Measurements from ENCODE around the gene RPS29. TPM values are rescaled to one million over a fixed set of nuclear protein-coding genes. Genes with fewer than 3 reads are reported as not detected.

Gene RPS29
- total and polyA plus RNA-seq, 2 of the 13 experiments (the other 11 are each of a cell fraction or from before 2014, with no cell fraction given): 4,303 to 8,215 TPM

DNA sequence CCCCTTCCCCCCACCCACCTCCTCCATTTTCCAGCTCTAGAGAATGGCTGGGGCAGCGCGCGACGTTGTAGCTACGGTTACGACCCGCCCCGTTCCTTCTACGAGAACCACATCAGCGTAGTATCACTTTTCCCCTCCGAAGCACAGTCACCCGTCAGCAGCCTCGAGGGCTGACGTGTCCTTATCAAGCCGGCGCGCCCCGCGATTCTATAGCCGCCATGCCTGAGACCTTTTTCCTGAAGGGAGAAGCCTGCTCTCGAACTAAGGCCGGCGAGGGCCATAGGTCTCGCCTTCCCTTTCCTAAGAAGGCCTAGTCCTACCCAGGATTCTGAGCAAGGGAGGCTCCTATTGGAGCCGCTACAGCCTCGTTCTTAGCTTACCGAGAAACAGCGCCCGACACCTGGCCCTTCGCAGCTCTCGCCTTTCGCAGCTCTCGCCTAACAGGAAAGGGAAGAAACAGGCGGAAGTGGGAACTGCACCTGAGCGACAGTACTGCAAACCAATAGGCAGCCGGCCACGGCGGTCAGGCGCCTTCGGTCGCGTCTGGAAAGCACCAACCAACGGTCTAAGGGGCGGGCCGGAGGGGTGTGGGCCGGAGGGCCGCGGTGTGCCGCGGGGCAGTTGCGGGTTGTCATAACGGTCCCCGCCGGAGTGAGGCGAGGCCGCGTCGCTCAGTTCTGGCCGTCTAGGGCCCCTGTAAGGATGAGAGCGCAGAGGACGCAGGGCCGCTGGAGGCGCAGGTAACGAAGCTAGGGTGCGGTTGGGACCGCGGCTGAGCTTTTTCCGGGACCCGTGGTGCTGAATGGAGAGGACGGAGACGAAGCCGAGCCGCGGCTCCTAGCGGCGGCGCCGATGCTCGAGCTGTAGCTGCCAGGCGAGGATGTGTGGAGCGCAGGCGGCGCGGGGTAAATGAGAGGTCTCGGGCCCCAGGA is 34.3 kb upstream of the RPS29 start, which contains the start of the genes MGAT2 and RPL36AL (continued):
- peak; percentile 94 for TF ChIP-seq GABPB1 (CRISPR knock-in tag; IDR thresholded peaks at IDR 0.05)
- peak; percentile 69; the same call in 1 of the 2 replicates for TF ChIP-seq ZBED4 (CRISPR knock-in tag; IDR thresholded peaks at IDR 0.05; ENCODE audit: borderline replicate concordance)
- TF ChIP-seq PRDM15 (CRISPR knock-in tag; IDR thresholded peaks at IDR 0.05): no peak
- peak; percentile 60 for TF ChIP-seq SALL1 (CRISPR knock-in tag; IDR thresholded peaks at IDR 0.05)
- TF ChIP-seq IRF9 (CRISPR knock-in tag; IDR thresholded peaks at IDR 0.05; ENCODE audit: borderline replicate concordance): peak; percentile 70; the same call in 1 of the 2 replicates
- TF ChIP-seq, protein P1, sequence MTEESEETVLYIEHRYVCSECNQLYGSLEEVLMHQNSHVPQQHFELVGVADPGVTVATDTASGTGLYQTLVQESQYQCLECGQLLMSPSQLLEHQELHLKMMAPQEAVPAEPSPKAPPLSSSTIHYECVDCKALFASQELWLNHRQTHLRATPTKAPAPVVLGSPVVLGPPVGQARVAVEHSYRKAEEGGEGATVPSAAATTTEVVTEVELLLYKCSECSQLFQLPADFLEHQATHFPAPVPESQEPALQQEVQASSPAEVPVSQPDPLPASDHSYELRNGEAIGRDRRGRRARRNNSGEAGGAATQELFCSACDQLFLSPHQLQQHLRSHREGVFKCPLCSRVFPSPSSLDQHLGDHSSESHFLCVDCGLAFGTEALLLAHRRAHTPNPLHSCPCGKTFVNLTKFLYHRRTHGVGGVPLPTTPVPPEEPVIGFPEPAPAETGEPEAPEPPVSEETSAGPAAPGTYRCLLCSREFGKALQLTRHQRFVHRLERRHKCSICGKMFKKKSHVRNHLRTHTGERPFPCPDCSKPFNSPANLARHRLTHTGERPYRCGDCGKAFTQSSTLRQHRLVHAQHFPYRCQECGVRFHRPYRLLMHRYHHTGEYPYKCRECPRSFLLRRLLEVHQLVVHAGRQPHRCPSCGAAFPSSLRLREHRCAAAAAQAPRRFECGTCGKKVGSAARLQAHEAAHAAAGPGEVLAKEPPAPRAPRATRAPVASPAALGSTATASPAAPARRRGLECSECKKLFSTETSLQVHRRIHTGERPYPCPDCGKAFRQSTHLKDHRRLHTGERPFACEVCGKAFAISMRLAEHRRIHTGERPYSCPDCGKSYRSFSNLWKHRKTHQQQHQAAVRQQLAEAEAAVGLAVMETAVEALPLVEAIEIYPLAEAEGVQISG (CRISPR knock-in tag; IDR thresholded peaks at IDR 0.05): peak; percentile 59; the same call in 1 of the 2 replicates
- no peak for TF ChIP-seq RARG (CRISPR knock-in tag; IDR thresholded peaks at IDR 0.05; ENCODE audit: low read depth)
- peak; percentile 71; the same call in 1 of the 2 replicates for TF ChIP-seq ZSCAN31 (CRISPR knock-in tag; IDR thresholded peaks at IDR 0.05; ENCODE audit: low read depth)
- TF ChIP-seq MTA3 (CRISPR knock-in tag; IDR thresholded peaks at IDR 0.05): no peak
- 0 out of 2 replicates have a peak, but pooled peaks have one; percentile 25 for TF ChIP-seq ZNF614 (CRISPR knock-in tag; IDR thresholded peaks at IDR 0.05; ENCODE audit: borderline replicate concordance)
- peak; percentile 43; the same call in 1 of the 2 replicates for TF ChIP-seq ZNF33B (CRISPR knock-in tag; IDR thresholded peaks at IDR 0.05)
- no peak for TF ChIP-seq ZNF549 (CRISPR knock-in tag; IDR thresholded peaks at IDR 0.05)
- TF ChIP-seq, protein P2, sequence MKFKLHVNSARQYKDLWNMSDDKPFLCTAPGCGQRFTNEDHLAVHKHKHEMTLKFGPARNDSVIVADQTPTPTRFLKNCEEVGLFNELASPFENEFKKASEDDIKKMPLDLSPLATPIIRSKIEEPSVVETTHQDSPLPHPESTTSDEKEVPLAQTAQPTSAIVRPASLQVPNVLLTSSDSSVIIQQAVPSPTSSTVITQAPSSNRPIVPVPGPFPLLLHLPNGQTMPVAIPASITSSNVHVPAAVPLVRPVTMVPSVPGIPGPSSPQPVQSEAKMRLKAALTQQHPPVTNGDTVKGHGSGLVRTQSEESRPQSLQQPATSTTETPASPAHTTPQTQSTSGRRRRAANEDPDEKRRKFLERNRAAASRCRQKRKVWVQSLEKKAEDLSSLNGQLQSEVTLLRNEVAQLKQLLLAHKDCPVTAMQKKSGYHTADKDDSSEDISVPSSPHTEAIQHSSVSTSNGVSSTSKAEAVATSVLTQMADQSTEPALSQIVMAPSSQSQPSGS (CRISPR knock-in tag; IDR thresholded peaks at IDR 0.05): no peak
- TF ChIP-seq ZFP36L1 (CRISPR knock-in tag; IDR thresholded peaks at IDR 0.05): no peak
